Gastroesophageal sphincter (tissue), 4 donors: ENCODE results near the gene GSTT2B. TPM values are rescaled to one million over a fixed set of nuclear protein-coding genes. Genes with fewer than 3 reads are reported as not detected.
"Not testable (repeated sequence)": the region's sequence is repeated elsewhere in the genome, so short reads cannot be mapped to it uniquely, and the experiment has no call there.

Experiments used
- ATAC-seq: fragments of 150-250 bp; one replicate; pipeline ENCODE4 v1.9.1; 2016; ENCODE audit warnings: mild to moderate bottlenecking, moderate library complexity
- H3K27ac ChIP-seq, 4 donors: fragments of 200-600 bp; sonication (generic) in 3 of 4; 1 replicate in 3 of 4; 2 replicates in 1 of 4; pipeline ENCODE4 v1.5.1; 2016 to 2019
- H3K27me3 ChIP-seq: fragments of 200-600 bp; sonication (generic); one replicate; pipeline ENCODE4 v1.5.1; 2019
- H3K36me3 ChIP-seq, 2 donors: fragments of 200-600 bp; sonication (generic); one replicate each; pipeline ENCODE4 v1.5.1; 2019; ENCODE audit warnings: control low read depth in 1 of 2
- H3K4me1 ChIP-seq, 3 donors: fragments of 200-600 bp; sonication (generic); 1 replicate in 2 of 3; 2 replicates in 1 of 3; pipeline ENCODE4 v1.5.1; 2016 to 2019; ENCODE audit warnings: control low read depth in 2 of 3
- H3K4me3 ChIP-seq, 2 donors: fragments of 200-600 bp; sonication (generic); one replicate each; pipeline ENCODE4 v1.5.1; 2019; ENCODE audit warnings: mild to moderate bottlenecking in 1 of 2, moderate library complexity in 1 of 2
- H3K9me3 ChIP-seq, 3 donors: fragments of 200-600 bp; sonication (generic); one replicate each; pipeline ENCODE4 v1.5.1; 2017 to 2019; ENCODE audit warnings: control low read depth in 2 of 3
- CTCF ChIP-seq, 4 experiments: fragments of 200-600 bp in 2 of 4; fragments of 450-650 bp in 2 of 4; sonication (generic) in 1 of 4; IDR thresholded peaks; one replicate each; pipeline ENCODE4 v1.5.1; 2017 to 2019; ENCODE audit warnings: antibody characterized with exemption in 4 of 4, mild to moderate bottlenecking in 2 of 4, moderate library complexity in 2 of 4
- POLR2AphosphoS5 ChIP-seq: sonication (generic); formaldehyde crosslinking; IDR thresholded peaks from one replicate; pipeline ENCODE4 v1.6.1; 2017; ENCODE audit warnings: antibody characterized with exemption
- WGBS, 2 donors: methylation state at CpG; one replicate each; pipeline ENCODE4 v1.1.5; 2018; ENCODE audit warnings: low coverage in 1 of 2; 5-methylcytosine and 5-hydroxymethylcytosine counted together
- total RNA-seq, 4 donors: library from RNA; depleted of rRNA; stranded (reverse); fragments of >200 nt; gene quantifications; one replicate each; pipeline ENCODE4 v1.1.0, GENCODE V29; 2016

The GSTT2B gene
- total RNA-seq, 4 donors from 2014 or later: 10.8 to 12.3 TPM; not detected in 2

- TF ChIP-seq CTCF (IDR thresholded peaks at IDR 0.05): peak; percentile 57 to 95 (median 86)
- TF ChIP-seq POLR2AphosphoS5: peak; percentile 70
- 16 to 24% methylated on average over 5 to 9 of the region's 12 CpGs for WGBS, 2 donors
- H3K27me3 ChIP-seq, H3K4me3 ChIP-seq, H3K9me3 ChIP-seq, H3K36me3 ChIP-seq, H3K27ac ChIP-seq: not testable (repeated sequence)
- peak; percentile 66 for ATAC-seq
- H3K4me1 ChIP-seq: peaks cover 0 to 12% (median 0%) of the 10 kb centered on the region in 3 donors
Observed at GRCh38 chr22:23956301-23956900, 4.6 kb downstream of the GSTT2B start.

GRCh38 chr22:23955886-23956285, 5.1 kb downstream of the GSTT2B start:
- 71 to 83% methylated on average over 1 to 5 of the region's 8 CpGs for WGBS, 2 donors
- H3K4me3 ChIP-seq, H3K9me3 ChIP-seq, ATAC-seq, H3K36me3 ChIP-seq, H3K27ac ChIP-seq, H3K27me3 ChIP-seq: not testable (repeated sequence)
- H3K4me1 ChIP-seq: peaks cover 0 to 12% (median 0%) of the 10 kb centered on the region in 3 donors

- H3K4me1 ChIP-seq, H3K9me3 ChIP-seq, H3K4me3 ChIP-seq, H3K27me3 ChIP-seq, H3K36me3 ChIP-seq, ATAC-seq, H3K27ac ChIP-seq: not testable (repeated sequence)
- 71 to 80% methylated on average over 2 to 5 of the region's 6 CpGs for WGBS, 2 donors
Observed at GRCh38 chr22:23954991-23955305, 6.0 kb downstream of the GSTT2B start.

GRCh38 chr22:23954193-23954990, 6.6 kb downstream of the GSTT2B start:
- H3K27ac ChIP-seq, H3K9me3 ChIP-seq, ATAC-seq, H3K36me3 ChIP-seq, H3K4me1 ChIP-seq, H3K27me3 ChIP-seq, H3K4me3 ChIP-seq: not testable (repeated sequence)
- 47 to 58% methylated on average over 3 to 7 of the region's 8 CpGs for WGBS, 2 donors

- WGBS, 2 donors: 84 to 100% methylated on average over 1 to 2 of the region's 4 CpGs
Observed at GRCh38 chr22:23953485-23953884, 7.5 kb downstream of the GSTT2B start.

GRCh38 chr22:23952794-23953405, 8.1 kb downstream of the GSTT2B start:
- not testable (repeated sequence) for H3K27ac ChIP-seq, H3K4me3 ChIP-seq, H3K9me3 ChIP-seq, H3K27me3 ChIP-seq, H3K4me1 ChIP-seq, H3K36me3 ChIP-seq
- peak; percentile 12 for ATAC-seq
- WGBS, 2 donors: 67 to 71% methylated on average over 8 to 11 of the region's 11 CpGs

More at GRCh38 chr22:23953485-23953884, 7.5 kb downstream of the GSTT2B start:
- H3K4me3 ChIP-seq, H3K36me3 ChIP-seq, H3K4me1 ChIP-seq, ATAC-seq, H3K27me3 ChIP-seq, H3K27ac ChIP-seq, H3K9me3 ChIP-seq: not testable (repeated sequence)

GRCh38 chr22:23951383-23951782, 9.6 kb downstream of the GSTT2B start:
- H3K4me3 ChIP-seq, ATAC-seq, H3K36me3 ChIP-seq, H3K4me1 ChIP-seq, H3K27me3 ChIP-seq, H3K9me3 ChIP-seq, H3K27ac ChIP-seq: not testable (repeated sequence)
- WGBS, 2 donors: 35% methylated on average over 2 of the region's 2 CpGs; no CpG with 5 or more reads in 1 of the 2 donors

GRCh38 chr22:23949764-23950163, 11.2 kb downstream of the GSTT2B start:
- WGBS, 2 donors: 65 to 83% methylated on average over 5 to 7 of the region's 18 CpGs
- not testable (repeated sequence) for H3K36me3 ChIP-seq, H3K27ac ChIP-seq, H3K9me3 ChIP-seq, H3K4me1 ChIP-seq, H3K4me3 ChIP-seq, ATAC-seq, H3K27me3 ChIP-seq

- no CpG with 5 or more reads among the region's 3 CpGs for WGBS, 2 donors
- not testable (repeated sequence) for H3K27ac ChIP-seq, H3K4me3 ChIP-seq, H3K27me3 ChIP-seq, H3K4me1 ChIP-seq, ATAC-seq, H3K36me3 ChIP-seq, H3K9me3 ChIP-seq
Observed at GRCh38 chr22:23947391-23947790, 13.6 kb downstream of the GSTT2B start.

- WGBS, 2 donors: no CpG with 5 or more reads among the region's 14 CpGs
- not testable (repeated sequence) for H3K4me1 ChIP-seq, H3K9me3 ChIP-seq, H3K27me3 ChIP-seq, H3K27ac ChIP-seq, H3K4me3 ChIP-seq, ATAC-seq, H3K36me3 ChIP-seq
Observed at GRCh38 chr22:23940166-23940565, 20.8 kb downstream of the GSTT2B start.
